HS-27A (cell line): Measurements from ENCODE around the gene ASCC1.
"Not testable (repeated sequence)": the region's sequence is repeated elsewhere in the genome, so short reads cannot be mapped to it uniquely, and the experiment has no call there.

Experiments
- DNase-seq: peaks from one replicate; pipeline ENCODE4 v3.0.0-alpha.2; 2012; ENCODE audit warnings: low read depth, missing footprints

ASCC1 gene

GRCh38 chr10:72248468-72249151, 32.5 kb upstream of the ASCC1 start:
- no peak for DNase-seq

GRCh38 chr10:72245949-72246525, 30.0 kb upstream of the ASCC1 start:
- DNase-seq = no peak

- DNase-seq = no peak
Measured at GRCh38 chr10:72244573-72245038, 28.5 kb upstream of the ASCC1 start.

GRCh38 chr10:72243822-72244437, 27.9 kb upstream of the ASCC1 start:
- DNase-seq = peak; percentile 35

GRCh38 chr10:72242675-72243074, 26.6 kb upstream of the ASCC1 start:
- no peak for DNase-seq

GRCh38 chr10:72241691-72242252, 25.7 kb upstream of the ASCC1 start:
- no peak for DNase-seq

GRCh38 chr10:72240371-72240770, 24.3 kb upstream of the ASCC1 start:
- DNase-seq = no peak

GRCh38 chr10:72239409-72239808, 23.3 kb upstream of the ASCC1 start:
- no peak for DNase-seq

- DNase-seq = no peak
Measured at GRCh38 chr10:72238392-72239175, 22.5 kb upstream of the ASCC1 start.

- no peak for DNase-seq
Measured at GRCh38 chr10:72235544-72236279, 19.6 kb upstream of the ASCC1 start.

GRCh38 chr10:72234560-72235095, 18.6 kb upstream of the ASCC1 start:
- no peak for DNase-seq

GRCh38 chr10:72233621-72234020, 17.5 kb upstream of the ASCC1 start:
- DNase-seq = no peak

GRCh38 chr10:72229261-72230251, 13.5 kb upstream of the ASCC1 start:
- no peak for DNase-seq

GRCh38 chr10:72228318-72228751, 12.3 kb upstream of the ASCC1 start:
- no peak for DNase-seq

GRCh38 chr10:72227826-72228225, 11.8 kb upstream of the ASCC1 start:
- DNase-seq = no peak

GRCh38 chr10:72226418-72227027, 10.4 kb upstream of the ASCC1 start:
- DNase-seq = no peak

GRCh38 chr10:72224191-72224590, 8.1 kb upstream of the ASCC1 start:
- DNase-seq = not testable (repeated sequence)

- DNase-seq = no peak
Measured at GRCh38 chr10:72223743-72224101, 7.6 kb upstream of the ASCC1 start.

- no peak for DNase-seq
Measured at GRCh38 chr10:72221278-72221677, 5.2 kb upstream of the ASCC1 start.

- DNase-seq = no peak
Measured at GRCh38 chr10:72220637-72221036, 4.6 kb upstream of the ASCC1 start.
